Measurements from ENCODE around the gene CST8. TPM values are rescaled to one million over a fixed set of nuclear protein-coding genes. Genes with fewer than 3 reads are reported as not detected.

CST8 gene
- total RNA-seq, 1 donor from 2014 or later, result not detected

GRCh38 chr20:23528867-23529431 lies 38.0 kb downstream of the CST8 start:
- peak; percentile 84 for DNase-seq (ENCODE audit: low read depth)
- FAIRE-seq, result no peak
- H3K27me3 ChIP-seq (ENCODE audit: control insufficient read depth, insufficient read depth, low read length), result no peaks in the 10 kb centered on the region
- TF ChIP-seq CTCF (IDR thresholded peaks at IDR 0.05; ENCODE audit: insufficient read depth, low read length, severe bottlenecking), result no peak
- no peak overlapping the region for H3K4me3 ChIP-seq (ENCODE audit: low read depth, low read length)
- H3K36me3 ChIP-seq (ENCODE audit: control insufficient read depth, insufficient read depth, low read length), result no peaks in the 10 kb centered on the region

- DNase-seq (ENCODE audit: low read depth), result no peak
- Histone ChIP-seq H3K36me3 (ENCODE audit: control insufficient read depth, insufficient read depth, low read length) (no peaks in the 10 kb centered on the region), H3K4me3 (ENCODE audit: low read depth, low read length) (no peak overlapping the region), H3K27me3 (ENCODE audit: control insufficient read depth, insufficient read depth, low read length) (no peaks in the 10 kb centered on the region)
- TF ChIP-seq CTCF (IDR thresholded peaks at IDR 0.05; ENCODE audit: insufficient read depth, low read length, severe bottlenecking), result no peak
- FAIRE-seq, result no peak
Measured at GRCh38 chr20:23530937-23531567, 40.1 kb downstream of the CST8 start.

GRCh38 chr20:23532533-23532932 lies 41.6 kb downstream of the CST8 start:
- TF ChIP-seq CTCF (IDR thresholded peaks at IDR 0.05; ENCODE audit: insufficient read depth, low read length, severe bottlenecking), result no peak
- Histone ChIP-seq H3K27me3 (ENCODE audit: control insufficient read depth, insufficient read depth, low read length) (no peaks in the 10 kb centered on the region), H3K36me3 (ENCODE audit: control insufficient read depth, insufficient read depth, low read length) (no peaks in the 10 kb centered on the region), H3K4me3 (ENCODE audit: low read depth, low read length) (no peak overlapping the region)
- no peak for DNase-seq (ENCODE audit: low read depth)
- no peak for FAIRE-seq

GRCh38 chr20:23533161-23533560 lies 42.2 kb downstream of the CST8 start:
- DNase-seq (ENCODE audit: low read depth) (no peak), FAIRE-seq (no peak)
- TF ChIP-seq CTCF (IDR thresholded peaks at IDR 0.05; ENCODE audit: insufficient read depth, low read length, severe bottlenecking), result no peak
- no peak overlapping the region for H3K4me3 ChIP-seq (ENCODE audit: low read depth, low read length)
- H3K36me3 ChIP-seq (ENCODE audit: control insufficient read depth, insufficient read depth, low read length), result no peaks in the 10 kb centered on the region
- H3K27me3 ChIP-seq (ENCODE audit: control insufficient read depth, insufficient read depth, low read length), result no peaks in the 10 kb centered on the region

GRCh38 chr20:23534801-23535593 lies 44.1 kb downstream of the CST8 start:
- Histone ChIP-seq H3K4me3 (ENCODE audit: low read depth, low read length) (no peak overlapping the region), H3K27me3 (ENCODE audit: control insufficient read depth, insufficient read depth, low read length) (no peaks in the 10 kb centered on the region), H3K36me3 (ENCODE audit: control insufficient read depth, insufficient read depth, low read length) (no peaks in the 10 kb centered on the region)
- no peak for FAIRE-seq
- no peak for DNase-seq (ENCODE audit: low read depth)
- no peak for TF ChIP-seq CTCF (IDR thresholded peaks at IDR 0.05; ENCODE audit: insufficient read depth, low read length, severe bottlenecking)
